Colon (tissue), 2 donors: ENCODE results near the gene LRRC9.
"Not testable (repeated sequence)": the region's sequence is repeated elsewhere in the genome, so short reads cannot be mapped to it uniquely, and the experiment has no call there.

Experiments
- FAIRE-seq: peaks from 2 replicates; lab custom pipeline; 2012; peaks lifted over from hg19 to GRCh38; lab: Jason Lieb, UNC
- donor health status: control.
- donor health status: control.

LRRC9 gene

GRCh38 chr14:59957890-59958289 is 37.9 kb downstream of the LRRC9 start:
- not testable (repeated sequence) for FAIRE-seq

GRCh38 chr14:59959668-59960067 is 39.7 kb downstream of the LRRC9 start:
- no peak for FAIRE-seq

DNA sequence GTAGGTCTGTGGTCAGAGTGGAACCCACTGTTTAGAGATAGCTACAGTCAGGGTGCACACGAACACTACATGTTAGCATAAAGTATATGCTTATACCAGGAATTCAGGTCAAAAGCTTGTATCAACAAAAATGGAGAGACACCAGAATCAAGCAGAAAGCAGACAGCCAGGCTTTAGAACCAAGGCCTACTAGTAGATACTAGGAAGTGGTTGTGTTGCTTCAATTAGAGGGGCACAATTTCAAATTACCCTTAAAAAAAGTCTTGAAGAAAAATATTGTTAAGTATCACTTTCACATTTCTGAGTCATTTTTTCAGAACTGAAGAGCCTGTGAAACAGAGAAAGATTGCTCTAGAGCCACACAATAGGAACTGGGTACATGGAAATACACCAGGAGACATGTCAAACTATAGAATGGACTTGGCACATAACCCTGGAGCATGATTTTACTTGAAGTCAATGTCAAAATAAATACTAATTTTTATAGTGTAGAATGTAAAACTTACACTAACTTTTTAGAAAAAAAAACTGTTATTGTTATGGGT is 41.6 kb downstream of the LRRC9 start:
- no peak for FAIRE-seq

GRCh38 chr14:59964251-59965007 is 44.5 kb downstream of the LRRC9 start:
- no peak for FAIRE-seq

- no peak for FAIRE-seq
Measured at GRCh38 chr14:59969319-59969718, 49.4 kb downstream of the LRRC9 start.

DNA sequence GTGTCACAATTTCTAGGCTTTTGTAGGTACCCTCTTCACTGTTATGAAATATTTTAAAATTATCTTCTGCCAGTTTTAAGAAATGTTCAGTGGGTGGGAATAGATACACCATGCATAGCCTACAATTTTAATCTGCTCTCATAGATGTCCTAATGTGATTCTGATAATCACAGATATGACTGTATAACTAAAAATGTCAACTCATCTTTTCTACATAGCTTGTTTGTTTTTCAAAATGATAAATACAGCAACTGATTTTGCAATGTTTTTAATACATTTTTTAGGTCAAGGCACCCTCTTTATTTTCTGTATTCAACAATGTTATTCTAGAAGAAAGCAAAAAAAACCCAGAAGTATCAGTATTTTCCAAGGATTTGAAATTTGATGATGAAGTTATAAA is 61.6 kb downstream of the LRRC9 start:
- FAIRE-seq, result no peak

- FAIRE-seq, result no peak
Measured at GRCh38 chr14:59983048-59983447, 63.1 kb downstream of the LRRC9 start.

GRCh38 chr14:59986556-59987059 is 66.7 kb downstream of the LRRC9 start:
- FAIRE-seq, result no peak

DNA sequence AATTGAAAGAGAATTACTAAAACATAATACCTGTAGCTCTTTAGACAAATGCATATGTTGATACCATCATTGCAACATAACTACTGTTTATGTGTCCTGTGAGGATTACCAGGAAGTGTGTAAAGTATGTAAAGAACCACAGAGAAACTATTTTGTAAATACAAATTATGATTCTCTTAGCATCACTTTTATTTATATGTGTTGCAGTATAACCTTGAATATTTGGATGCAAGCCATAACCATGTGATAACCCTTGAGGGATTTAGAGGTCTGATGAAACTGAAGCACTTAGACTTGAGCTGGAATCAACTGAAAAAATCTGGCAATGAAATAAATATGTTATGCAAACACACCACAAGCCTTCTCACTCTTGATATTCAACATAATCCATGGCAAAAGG is 77.5 kb downstream of the LRRC9 start:
- FAIRE-seq, result no peak

DNA sequence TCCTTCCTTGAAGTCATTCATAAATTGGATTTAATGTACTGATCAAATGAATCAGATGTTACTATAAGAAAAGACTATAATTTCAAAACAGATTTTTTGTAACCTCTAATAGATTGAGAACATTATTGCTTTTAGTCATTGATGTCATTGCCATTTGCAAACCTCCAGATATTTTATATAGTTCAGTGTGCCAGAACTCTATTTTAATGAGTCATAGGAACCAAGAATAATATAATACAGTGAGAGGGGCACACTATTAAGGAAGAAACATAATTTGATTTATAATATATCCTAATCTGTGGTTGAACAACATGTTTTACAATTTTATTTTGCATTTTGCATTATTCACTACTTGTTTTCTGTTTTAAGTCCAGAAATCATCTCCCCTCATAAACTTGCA is 78.0 kb downstream of the LRRC9 start:
- no peak for FAIRE-seq

GRCh38 chr14:59998564-59998963 is 78.6 kb downstream of the LRRC9 start:
- no peak for FAIRE-seq

GRCh38 chr14:60002819-60003492 is 83.0 kb downstream of the LRRC9 start:
- no peak for FAIRE-seq

DNA sequence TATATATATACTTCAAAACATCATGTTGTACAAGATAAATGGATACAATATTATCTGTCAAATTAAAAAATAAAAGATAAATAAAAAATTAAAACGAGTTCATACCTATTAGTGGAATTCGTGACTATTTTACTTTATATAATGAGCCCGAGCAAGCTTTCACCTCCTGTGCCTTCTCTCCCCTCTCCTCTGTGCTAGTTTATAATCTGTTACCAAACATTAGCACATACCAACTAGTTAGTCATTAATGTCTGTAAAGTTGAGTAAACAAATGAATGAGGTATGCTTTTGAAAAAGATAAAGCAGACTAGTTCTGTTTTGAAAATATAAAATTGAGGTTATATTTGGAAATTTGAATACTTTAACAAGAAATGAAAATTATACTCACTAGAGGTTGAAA is 84.0 kb downstream of the LRRC9 start:
- peak; percentile 47 for FAIRE-seq

DNA sequence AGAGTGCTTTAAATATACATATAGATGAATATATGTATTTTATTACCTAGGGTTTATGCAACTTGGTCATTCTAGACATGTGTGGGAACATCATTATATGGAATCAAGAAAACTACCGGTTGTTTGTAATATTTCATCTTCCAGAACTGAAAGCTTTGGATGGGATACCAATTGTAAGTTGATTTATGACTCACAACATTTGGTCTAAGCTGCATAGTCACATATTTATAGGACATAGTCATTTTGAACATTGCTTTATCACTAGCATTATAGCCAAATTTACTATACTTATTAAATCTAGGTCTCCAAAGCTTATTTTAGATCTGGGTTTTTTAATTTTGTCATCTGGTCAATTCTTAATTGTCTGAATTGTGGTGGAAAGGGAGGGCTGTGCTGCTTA is 88.1 kb downstream of the LRRC9 start:
- no peak for FAIRE-seq

DNA sequence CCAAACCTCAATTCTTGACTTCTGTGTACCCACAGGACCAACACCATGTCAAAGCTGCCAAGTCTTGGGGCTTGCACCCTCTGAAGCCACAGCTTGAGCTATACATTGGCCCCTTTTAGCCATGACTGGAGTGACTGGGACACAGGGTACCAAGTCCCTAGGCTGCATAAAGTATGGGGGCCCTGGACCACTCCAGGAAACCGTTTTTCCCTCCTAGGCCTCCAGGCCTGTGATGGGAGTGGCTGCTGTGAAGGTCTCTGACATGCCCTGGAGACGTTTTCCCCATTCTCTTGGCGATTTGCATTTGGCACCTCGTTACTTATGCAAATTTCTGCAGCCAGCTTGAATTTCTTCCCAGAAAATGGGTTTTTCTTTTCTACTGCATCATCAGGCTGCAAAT is 90.3 kb downstream of the LRRC9 start:
- not testable (repeated sequence) for FAIRE-seq

GRCh38 chr14:60014402-60014801 is 94.5 kb downstream of the LRRC9 start:
- no peak for FAIRE-seq

DNA sequence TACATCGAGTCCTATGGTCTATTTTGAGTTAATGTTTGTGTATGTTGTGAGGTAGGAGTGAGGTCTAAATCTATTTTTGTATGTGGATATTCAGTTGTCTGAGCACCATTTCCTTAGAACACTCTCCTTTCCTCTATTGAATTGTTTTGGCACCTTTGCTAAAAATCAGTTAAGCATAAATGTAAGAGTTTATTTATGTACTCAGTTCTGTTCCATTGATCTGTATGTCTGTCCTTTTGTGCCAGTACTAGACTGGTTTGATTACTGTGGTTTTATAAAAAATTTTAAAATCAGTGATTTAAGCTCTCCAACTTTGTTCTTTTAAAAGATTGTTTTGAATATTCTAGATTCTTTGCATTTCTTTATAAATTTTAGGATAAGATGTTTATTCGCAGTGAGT is 101.7 kb downstream of the LRRC9 start:
- FAIRE-seq, result no peak

- no peak for FAIRE-seq
Measured at GRCh38 chr14:60025571-60025970, 105.6 kb downstream of the LRRC9 start.

- no peak for FAIRE-seq
Measured at GRCh38 chr14:60035177-60035576, 115.2 kb downstream of the LRRC9 start.

- not testable (repeated sequence) for FAIRE-seq
Measured at GRCh38 chr14:60047976-60048375, 128.0 kb downstream of the LRRC9 start.

- no peak for FAIRE-seq
Measured at GRCh38 chr14:60051721-60052221, 131.8 kb downstream of the LRRC9 start.

- no peak for FAIRE-seq
Measured at GRCh38 chr14:60058087-60058486, 138.1 kb downstream of the LRRC9 start.

DNA sequence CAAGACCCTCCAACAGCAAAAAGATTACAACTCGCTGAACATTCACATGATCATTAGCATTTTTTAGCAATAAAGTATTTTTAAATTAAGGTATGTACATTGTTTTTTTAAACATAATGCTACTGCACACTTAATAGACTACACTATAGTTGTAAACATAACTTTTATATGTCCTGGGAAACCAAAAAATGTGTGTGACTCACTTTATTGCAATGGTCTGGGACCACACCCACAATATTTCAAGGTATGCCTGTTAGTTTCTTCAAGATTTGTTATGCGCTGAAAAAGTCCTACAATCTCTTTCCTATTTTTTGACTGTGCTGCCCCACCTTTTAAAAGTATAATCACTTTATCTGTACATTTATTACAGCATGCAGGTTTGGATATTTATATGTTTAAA is 141.4 kb downstream of the LRRC9 start:
- no peak for FAIRE-seq
